RWPE1 (cell line): Measurements from ENCODE around the gene ZNF175.
A peak's percentile ranks its signal among the peaks of the same experiment; 100 is the strongest.

Experiments
- CTCF ChIA-PET: fragments of 350-600 bp; sonication (Branson Sonifier 250); formaldehyde crosslinking; extraction: SDS; loops from one replicate; lab custom pipeline; 2021; lab: Yijun Ruan, JAX
- POLR2A ChIA-PET: fragments of 400-600 bp; formaldehyde crosslinking; extraction: SDS; loops from one replicate; lab custom pipeline; 2020; ENCODE audit warnings: antibody characterized with exemption; ENCODE audit not compliant: low non-redundant PET; lab: Yijun Ruan, JAX
- DNase-seq: peaks from one replicate; pipeline ENCODE4 v3.0.0; 2012; ENCODE audit warnings: low spot score
- H3K27ac ChIP-seq: fragments of 450-650 bp; 2 replicates; pipeline ENCODE4 v1.5.1; 2017
- TF ChIP-seq, protein P1 (sequence below): fragments of 450-650 bp; conservative IDR thresholded peaks from 2 replicates; pipeline ENCODE4 v1.5.1; 2017; ENCODE audit warnings: low read depth, mild to moderate bottlenecking

Gene ZNF175

DNA sequence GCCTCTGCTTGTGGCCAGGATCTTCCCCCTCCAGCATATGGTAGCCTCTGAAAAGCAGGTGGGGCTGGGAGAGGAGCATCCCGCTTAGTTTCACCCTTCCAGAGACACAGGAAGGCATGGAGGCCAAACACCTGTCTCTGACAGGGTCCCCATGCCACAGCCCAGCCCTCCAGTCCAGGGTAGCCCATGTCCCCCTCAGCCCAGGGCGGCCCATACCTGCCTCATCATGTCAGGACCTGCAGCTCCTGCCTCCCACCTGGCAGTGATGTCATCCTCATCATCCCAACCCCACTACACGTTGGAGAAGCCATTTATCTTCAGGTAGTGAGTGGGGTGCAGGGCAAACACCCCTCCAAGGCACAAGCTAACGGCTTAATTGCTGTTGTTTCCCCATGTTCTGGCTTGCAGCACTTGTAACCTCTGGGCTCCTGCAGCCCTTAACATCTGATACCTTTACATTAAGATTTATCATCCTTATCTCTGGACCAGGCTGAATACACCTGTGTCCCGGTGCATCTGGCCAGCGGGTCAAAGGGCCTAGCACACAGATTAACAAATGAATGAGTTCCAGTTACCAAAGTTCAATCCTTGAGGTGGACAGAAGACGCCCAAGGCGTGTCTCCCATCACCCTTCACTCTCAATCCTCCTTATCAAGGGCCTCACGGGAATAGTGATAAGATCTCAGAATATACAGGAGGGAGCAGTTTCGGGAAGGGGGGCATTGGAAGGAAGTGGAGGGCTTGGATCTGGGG lies 22.2 kb downstream of the ZNF175 start:
- ChIA-PET POLR2A (no interaction called here), CTCF (interaction anchor here (0.6 kb wide), 1 partner anchor 188 kb away, joined by 3 read pairs; no protein-coding TSS in a partner anchor)
- DNase-seq, result no peak
- H3K27ac ChIP-seq, result peak overlapping the region; percentile 70
- TF ChIP-seq, protein P1, sequence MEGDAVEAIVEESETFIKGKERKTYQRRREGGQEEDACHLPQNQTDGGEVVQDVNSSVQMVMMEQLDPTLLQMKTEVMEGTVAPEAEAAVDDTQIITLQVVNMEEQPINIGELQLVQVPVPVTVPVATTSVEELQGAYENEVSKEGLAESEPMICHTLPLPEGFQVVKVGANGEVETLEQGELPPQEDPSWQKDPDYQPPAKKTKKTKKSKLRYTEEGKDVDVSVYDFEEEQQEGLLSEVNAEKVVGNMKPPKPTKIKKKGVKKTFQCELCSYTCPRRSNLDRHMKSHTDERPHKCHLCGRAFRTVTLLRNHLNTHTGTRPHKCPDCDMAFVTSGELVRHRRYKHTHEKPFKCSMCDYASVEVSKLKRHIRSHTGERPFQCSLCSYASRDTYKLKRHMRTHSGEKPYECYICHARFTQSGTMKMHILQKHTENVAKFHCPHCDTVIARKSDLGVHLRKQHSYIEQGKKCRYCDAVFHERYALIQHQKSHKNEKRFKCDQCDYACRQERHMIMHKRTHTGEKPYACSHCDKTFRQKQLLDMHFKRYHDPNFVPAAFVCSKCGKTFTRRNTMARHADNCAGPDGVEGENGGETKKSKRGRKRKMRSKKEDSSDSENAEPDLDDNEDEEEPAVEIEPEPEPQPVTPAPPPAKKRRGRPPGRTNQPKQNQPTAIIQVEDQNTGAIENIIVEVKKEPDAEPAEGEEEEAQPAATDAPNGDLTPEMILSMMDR, result no peak

DNA sequence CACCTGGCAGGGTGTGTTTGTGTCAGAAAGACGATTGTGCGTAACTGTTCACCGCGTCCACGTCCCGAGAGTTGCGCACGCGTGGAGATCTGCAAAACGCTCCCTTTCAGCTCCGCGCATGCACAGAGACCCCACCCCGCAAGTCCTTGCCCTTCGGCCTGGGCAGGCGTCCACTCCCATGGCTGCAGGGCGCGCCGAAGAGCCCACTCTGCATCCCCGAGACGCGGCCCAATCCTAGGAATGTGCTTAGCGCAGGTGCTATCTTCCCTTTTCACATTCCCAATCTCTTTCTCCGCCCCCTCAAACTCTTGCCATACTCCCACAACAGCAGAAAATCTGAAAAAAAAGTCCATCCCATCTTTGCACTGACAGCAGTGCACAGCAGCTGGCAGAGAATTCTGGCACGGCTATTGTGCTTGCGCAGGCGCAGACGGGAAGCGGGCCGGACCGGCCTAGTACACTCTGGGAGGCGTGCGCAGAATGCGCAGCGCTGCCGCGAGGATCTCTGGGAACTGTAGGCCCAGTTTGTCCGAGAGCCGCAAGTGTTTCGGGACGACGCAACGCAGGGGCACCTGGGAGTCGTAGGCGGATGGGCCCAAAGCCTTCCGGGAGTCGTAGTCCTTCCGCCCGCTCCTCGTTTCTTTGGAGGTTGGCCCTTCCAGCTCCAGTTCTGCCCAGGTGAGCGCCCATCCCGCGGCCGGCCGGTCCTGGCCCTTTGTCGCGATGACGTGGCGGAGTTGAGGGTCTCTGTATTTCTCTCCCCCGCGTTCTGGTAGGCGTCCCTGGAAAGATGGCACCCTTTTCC lies 23.1 kb downstream of the ZNF175 start:
- DNase-seq, result peak; percentile 96
- ChIA-PET POLR2A (no interaction called here), CTCF (interaction anchor here (0.6 to 1.0 kb wide), 5 partner anchors 23 to 255 kb away, joined by 3 to 5 read pairs (median 3); partner anchors contain the start of gene ZNF175)
- TF ChIP-seq, protein P1, result no peak
- H3K27ac ChIP-seq, result peak overlapping the region; percentile 70

DNA sequence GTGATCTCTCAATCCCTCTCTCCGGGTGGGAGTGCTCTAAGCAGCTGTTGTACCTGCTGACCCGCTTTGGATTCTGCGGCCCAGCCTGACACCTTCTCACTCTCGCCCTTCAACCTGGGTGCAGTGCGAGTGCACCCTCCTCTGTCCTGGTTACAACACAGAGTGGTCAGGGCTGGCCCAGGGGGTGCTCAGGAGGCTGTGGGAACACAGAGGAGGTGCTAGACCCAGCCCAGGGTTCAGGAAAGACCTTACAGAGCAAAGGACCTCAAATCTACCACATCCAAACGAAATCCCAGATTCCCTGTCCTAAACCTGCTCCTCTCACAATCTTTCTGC lies 23.7 kb downstream of the ZNF175 start:
- CTCF ChIA-PET, result interaction anchor here (0.5 to 1.0 kb wide), 4 partner anchors 24 to 183 kb away, joined by 3 to 7 read pairs (median 4); partner anchors contain the start of gene ZNF175

DNA sequence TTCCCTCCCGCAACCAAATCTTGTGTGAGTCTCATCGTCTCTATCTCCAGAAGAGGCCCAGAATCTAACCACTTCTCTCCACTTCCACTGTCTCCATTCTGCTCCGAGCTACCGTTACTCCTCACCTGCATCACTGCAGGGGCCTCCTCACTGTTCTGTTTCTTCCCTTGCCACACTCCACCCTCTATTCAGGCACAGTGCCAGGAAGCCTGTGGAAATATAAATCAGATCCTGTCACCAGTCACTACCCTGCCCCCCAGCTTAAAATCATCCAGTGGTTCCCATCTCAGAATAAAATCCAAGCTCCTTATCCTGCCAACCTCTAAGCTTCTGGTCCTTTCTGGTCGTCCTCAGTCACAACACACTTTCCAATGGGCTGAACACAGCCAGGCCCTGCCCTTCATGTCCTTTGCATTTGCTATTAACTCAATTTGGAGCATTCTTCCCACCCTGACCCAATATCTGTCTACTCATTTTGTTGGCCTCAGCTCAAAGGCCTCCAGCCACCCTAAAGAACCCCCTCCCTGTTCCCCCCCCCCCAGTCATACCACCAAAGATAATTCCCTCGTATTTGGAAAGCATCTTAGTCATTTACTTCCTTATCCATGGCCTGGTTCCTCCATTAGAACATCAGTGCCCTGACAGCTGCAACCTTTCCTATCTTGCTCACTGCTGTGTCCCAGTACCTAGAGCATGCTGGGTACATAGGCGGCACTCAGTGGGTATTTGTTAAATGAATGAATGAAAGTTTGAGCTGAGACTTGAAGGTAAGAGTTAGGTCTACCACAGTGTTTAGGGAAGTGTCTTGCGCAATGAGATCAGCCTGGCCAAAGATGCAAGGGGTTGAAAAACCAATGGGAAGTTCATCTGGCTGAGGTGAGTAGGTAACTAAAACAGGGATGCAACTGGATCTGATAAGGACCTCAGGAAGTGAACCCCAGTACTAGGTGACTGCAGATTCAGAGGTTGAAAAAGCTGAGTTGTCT lies 24.4 kb downstream of the ZNF175 start:
- TF ChIP-seq, protein P1, result no peak
- ChIA-PET CTCF (interaction anchor here (0.5 to 0.6 kb wide), 2 partner anchors 63 to 184 kb away, joined by 3 to 7 read pairs; no protein-coding TSS in a partner anchor), POLR2A (no interaction called here)
- H3K27ac ChIP-seq, result no peak overlapping the region
- DNase-seq, result no peak

More for the DNA sequence above, 23.7 kb downstream of the ZNF175 start:
- peak overlapping the region; percentile 70 for H3K27ac ChIP-seq
- TF ChIP-seq, protein P1, result no peak
- no peak for DNase-seq
- POLR2A ChIA-PET, result no interaction called here

DNA sequence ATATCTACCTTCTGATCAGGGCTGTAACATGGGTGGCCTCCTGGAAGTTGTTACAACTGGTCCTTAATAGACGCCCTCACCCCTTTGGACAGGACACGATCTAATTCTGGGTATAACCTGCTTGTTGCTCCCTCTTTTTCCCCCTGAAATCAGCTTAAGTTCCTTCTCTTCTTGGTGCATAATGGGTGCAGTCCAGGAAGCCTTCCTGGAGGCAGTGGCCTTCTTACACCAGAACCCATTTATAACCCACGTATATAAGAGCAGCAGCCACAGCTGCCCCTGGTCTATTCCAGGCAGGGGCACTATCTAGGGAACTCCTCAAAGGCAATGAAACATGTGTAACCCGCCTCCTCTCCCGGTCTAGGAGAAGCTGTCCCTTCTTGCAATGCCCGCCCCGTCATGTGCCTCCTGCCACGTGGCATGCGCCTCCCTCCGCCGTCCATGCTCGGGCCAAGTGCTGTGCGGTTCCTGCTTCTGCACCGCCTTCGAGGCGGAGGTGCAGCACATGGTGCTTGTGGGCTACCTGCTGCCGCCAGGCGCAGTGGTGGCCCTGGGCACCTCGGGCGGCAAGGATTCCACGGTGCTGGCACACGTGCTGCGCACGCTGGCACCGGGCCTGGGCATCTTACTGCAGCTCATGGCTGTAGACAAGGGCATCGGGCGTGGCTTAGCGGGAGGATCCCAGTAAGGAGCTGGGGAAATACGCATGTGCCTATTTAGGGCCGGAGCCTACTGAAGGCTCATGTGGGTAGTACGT lies 27.3 kb downstream of the ZNF175 start:
- TF ChIP-seq, protein P1, result no peak

More for the DNA sequence above, 27.3 kb downstream of the ZNF175 start:
- DNase-seq, result no peak
- ChIA-PET CTCF (no interaction called here), POLR2A (no interaction called here)
- no peak overlapping the region for H3K27ac ChIP-seq
